Spleen (tissue), 7 donors: ENCODE measurements around the gene ZNF620.

Experiments used
- CTCF ChIP-seq, 11 experiments: fragments of 200-600 bp in 7 of 11; fragments of 450-650 bp in 4 of 11; sonication (generic) in 4 of 11; IDR thresholded peaks in 8 of 11; conservative IDR thresholded peaks in 3 of 11; 1 replicate in 7 of 11; 2 replicates in 4 of 11; pipeline versions ENCODE4 v1.4.0 to v1.8.0; 2016 to 2021; ENCODE audit warnings: antibody characterized with exemption in 11 of 11, inconsistent platforms in 4 of 11, mild to moderate bottlenecking in 1 of 11
- POLR2A ChIP-seq, 3 donors: fragments of 450-650 bp; IDR thresholded peaks; one replicate each; pipeline ENCODE4 v1.5.1; 2017; ENCODE audit warnings: antibody characterized with exemption in 3 of 3, mild to moderate bottlenecking in 1 of 3
- donor health status: DM: no; HTN: no; CAD: no; lungs with moderate emphysema.
- donor health status: DM: no; HTN: no; CAD: no.
- donor health status: DM: no; HTN: no; CAD: no.

GRCh38 chr3:40504636-40505430 lies 1.0 kb upstream of the ZNF620 start:
- no peak for TF ChIP-seq CTCF (IDR thresholded peaks at IDR 0.05 in 8 of 11, conservative IDR thresholded peaks at IDR 0.05 in 3 of 11)
- TF ChIP-seq POLR2A (IDR thresholded peaks at IDR 0.05) = no peak
